ENCODE results near the gene SCG5.

DNA sequence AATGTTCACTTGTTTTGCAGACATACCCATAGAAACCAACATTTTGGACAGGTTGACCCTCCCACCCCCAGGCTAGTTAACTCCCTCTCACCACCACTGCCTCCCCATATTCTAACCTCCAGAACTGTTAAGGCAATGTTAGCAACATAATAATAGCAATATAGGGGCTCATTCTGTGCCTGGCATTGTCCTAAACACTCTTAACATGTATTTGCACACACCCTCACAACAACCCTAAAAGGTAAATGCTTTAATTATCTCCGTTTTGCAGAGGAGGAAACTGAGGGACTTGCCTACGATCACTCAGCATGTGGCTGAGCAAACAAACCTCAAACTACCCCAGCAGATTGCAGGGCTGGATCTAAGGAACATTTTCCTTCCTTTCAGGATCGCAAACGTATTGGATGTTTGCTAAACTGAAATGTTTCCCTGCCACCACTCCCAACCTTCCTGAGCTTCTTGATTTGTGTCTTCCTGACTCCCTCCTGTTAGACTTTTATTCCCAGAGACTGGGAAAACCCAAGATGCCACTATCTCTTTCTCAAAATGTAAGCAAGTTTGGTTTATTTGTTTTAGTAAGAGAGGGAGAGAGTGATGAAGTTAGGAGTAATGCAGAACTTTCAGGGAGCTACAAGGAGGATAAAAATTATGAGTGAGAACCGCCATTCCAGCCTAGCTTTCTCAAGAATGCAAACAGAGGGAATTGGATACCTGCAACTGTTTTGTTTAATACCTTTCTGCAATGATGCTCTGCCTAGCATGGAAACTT lies 1.3 kb downstream of the SCG5 start:
- TF ChIP-seq CTCF (IDR thresholded peaks at IDR 0.05; ENCODE audit: extremely low read depth in 1 of 2, insufficient read depth in 1 of 2, low read depth in 1 of 2, low read length in 2 of 2) (no peak), POLR2A (IDR thresholded peaks at IDR 0.05; ENCODE audit: low read depth, low read length) (no peak), POLR2AphosphoS5 (IDR thresholded peaks at IDR 0.05; ENCODE audit: insufficient read depth, low read depth, low read length) (no peak), MAX (IDR thresholded peaks at IDR 0.05; ENCODE audit: insufficient read depth, insufficient read length) (no peak), EZH2 (IDR thresholded peaks at IDR 0.05; ENCODE audit: borderline replicate concordance, low read depth, low read length, severe bottlenecking) (no peak), GATA2 (IDR thresholded peaks at IDR 0.05; ENCODE audit: insufficient read depth, insufficient read length, low read depth, low read length) (no peak)
